ENCODE measurements around the gene SNX9.

SNX9 gene

GRCh38 chr6:157804448-157805327 lies 18.4 kb upstream of the SNX9 start:
- no peak for DNase-seq

DNA sequence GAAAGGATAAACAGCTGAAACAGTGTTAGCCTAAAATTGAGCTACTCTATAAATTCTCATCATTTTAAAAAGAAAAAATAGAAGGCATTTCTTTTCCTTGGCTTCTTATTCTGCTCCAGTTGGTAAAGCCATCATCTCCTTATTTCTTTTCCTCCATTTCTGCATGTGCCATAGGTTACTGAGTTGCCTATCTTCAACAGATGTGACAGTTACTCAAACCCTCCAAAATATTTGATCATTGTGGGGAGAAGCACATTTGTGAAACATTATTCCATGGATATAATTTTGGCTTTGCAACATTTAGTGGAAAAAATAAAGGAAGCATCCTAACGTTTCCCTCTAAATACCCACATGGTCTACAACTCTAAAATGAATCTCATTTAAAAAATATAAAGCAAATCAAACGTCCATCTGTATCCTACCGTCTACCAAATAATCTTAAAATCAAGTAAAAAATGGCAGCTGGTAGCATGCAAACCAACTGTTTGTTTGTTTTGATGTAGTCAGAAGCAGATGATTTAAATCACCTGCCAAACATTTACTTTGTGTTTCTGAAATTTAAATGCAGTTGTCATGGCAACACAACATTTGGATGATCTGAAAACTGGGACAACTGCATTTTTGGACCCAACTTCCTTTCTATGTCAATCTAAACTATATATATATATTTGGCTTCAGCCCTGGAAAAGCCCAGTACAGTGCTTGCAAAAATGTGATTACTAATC lies 16.8 kb upstream of the SNX9 start:
- DNase-seq, result no peak

- no peak for DNase-seq
Measured at GRCh38 chr6:157806856-157807215, 16.2 kb upstream of the SNX9 start.

DNA sequence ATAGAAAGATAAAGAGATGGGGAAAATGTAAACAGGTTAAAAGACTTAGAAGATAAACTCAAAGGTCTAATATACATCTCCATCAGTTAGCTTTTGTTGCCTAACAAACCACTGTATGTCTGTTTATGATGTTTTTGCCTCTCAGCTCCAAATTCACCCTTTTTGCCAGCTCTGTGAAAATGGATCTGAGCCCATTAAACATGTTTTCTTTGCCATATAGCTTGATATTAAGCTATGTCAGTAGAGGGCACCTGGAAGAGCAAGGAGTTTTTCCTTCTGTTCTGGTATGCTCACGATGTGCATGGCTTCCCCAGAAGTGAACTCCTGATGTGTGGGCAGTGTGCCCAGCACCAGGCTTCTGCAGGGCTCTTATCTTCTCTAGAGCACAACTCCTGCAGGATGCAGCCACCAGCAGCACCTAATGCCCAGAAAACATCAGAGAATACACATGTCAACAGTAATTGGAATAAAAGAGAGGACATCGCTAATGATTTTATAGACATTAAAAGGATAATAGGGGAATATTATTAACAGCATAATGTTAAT lies 14.6 kb upstream of the SNX9 start:
- no peak for DNase-seq

GRCh38 chr6:157809613-157810012 lies 13.4 kb upstream of the SNX9 start:
- no peak for DNase-seq

DNA sequence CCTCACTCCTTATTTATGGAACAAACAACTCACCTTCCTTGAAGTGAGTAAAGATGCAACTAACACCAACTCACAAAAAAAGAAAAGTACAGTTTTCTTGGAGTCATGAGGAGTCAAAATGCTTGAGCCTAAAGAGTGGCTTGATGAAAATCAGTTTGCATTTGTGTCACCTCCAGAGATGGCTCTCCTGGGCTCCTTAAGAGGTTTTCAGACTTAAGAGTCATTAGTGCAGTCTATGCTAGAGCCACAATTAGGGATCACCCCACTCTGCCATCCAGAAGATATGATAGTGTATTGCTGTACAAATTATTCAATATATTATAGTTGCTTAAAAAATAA lies 11.9 kb upstream of the SNX9 start:
- DNase-seq, result no peak

GRCh38 chr6:157811476-157812173 lies 11.4 kb upstream of the SNX9 start:
- DNase-seq, result no peak

GRCh38 chr6:157812425-157813171 lies 10.4 kb upstream of the SNX9 start:
- DNase-seq, result no peak

- no peak for DNase-seq
Measured at GRCh38 chr6:157813191-157813590, 9.9 kb upstream of the SNX9 start.

GRCh38 chr6:157813750-157814455 lies 9.1 kb upstream of the SNX9 start:
- DNase-seq, result no peak

DNA sequence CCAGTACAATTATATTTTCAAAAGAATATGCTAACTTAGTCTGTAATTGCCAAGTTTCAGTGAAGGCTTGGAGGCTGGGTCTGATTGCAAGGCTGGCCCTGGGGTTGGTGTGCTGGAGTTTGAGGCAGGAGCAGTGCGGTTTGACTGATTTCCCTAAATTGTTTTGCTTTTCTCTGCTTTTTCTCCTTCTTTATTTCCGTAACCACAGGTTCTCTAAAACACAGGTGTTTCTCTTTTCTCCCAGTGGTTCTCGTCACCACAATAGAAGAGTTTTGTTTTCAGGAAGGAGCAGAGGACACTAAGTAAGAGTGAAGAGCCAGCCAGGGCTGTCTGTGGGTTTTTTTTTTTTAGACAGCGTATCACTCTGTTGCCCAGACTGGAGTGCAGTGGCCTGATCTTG lies 8.2 kb upstream of the SNX9 start:
- DNase-seq, result no peak

- DNase-seq, result no peak
Measured at GRCh38 chr6:157821342-157822033, 1.6 kb upstream of the SNX9 start.

- no peak for DNase-seq
Measured at GRCh38 chr6:157822245-157823000, 623 bp upstream of the SNX9 start.

- DNase-seq, result no peak
Measured at GRCh38 chr6:157823528-157824370, 703 bp downstream of the SNX9 start.

DNA sequence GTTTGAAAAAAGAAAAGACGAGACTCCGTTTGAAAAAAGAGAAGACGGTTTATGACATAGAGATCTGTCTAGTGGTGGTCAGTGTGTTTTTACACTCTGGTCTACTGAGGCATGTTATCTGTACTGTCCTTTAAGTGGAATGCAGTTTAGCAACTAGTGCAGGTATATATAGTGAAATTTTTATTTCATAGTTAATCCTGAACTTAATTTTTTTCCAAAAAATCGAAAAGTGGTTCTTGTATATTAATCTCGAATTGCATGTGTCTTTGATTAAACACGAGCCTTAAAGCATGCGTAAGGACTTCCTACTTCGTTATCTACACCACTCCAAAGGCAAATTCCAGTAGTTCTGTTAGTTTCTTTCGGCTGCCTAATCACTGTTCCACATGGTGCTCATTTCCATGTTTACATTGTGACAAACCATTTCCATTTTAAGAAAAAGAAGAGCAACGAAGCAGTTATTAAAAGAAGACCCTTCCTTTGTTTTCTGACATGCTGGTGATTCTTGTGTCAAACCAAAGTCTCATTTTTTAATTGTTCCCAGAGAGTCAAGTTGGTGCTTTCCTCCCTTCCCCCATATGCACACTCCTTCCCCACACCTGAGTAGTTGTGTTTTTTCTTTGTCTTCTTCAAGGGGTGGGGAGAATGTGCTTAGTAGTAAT lies 2.3 kb downstream of the SNX9 start:
- DNase-seq, result no peak

DNA sequence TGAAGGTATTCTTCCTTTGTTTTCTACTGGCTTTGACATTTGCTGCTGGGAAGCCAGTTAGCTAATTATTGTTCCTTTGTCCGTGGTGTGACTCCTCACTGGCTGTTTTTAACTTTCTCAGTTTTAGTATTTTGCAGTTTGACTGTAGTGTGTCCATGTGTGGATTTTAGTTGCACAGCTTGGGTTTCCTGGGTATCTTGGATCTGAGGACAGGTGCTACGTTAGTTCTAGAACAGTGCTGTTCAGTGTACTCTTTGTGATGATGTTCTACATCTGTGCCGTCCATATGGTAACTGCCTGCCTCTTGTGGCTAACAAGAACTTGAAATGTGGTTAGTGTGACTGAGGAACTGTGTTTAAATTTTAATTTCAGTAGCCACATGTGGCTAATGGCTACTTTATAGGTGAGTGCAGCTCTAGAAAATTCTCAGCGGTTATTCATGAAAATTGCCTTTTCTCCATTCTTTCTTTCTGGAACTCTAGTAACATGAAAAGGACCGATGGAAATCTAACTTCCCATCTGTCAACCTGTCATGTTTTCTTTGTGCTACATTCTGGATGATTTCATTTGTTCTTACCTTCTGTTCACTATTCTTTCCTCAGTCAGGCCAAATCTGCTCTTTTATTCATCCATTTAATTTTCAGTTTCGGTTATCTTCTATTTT lies 7.4 kb downstream of the SNX9 start:
- no peak for DNase-seq

DNA sequence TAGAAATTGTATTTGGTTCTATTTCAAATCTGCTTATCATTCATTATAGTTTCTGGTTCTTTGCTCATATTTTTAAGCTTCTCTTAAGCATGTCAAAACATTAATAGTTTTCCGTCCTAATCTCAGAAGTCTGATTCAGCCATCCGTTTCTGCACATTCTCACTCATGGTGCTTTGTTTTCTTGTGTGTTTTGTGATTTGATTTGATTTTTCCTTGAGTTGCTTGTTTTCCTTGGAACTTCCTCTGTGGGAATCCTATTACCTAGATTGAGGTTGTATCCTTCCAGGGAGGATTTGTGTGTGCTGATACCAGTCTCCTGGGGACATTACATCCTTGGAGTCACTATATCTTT lies 7.9 kb downstream of the SNX9 start:
- DNase-seq, result no peak

DNA sequence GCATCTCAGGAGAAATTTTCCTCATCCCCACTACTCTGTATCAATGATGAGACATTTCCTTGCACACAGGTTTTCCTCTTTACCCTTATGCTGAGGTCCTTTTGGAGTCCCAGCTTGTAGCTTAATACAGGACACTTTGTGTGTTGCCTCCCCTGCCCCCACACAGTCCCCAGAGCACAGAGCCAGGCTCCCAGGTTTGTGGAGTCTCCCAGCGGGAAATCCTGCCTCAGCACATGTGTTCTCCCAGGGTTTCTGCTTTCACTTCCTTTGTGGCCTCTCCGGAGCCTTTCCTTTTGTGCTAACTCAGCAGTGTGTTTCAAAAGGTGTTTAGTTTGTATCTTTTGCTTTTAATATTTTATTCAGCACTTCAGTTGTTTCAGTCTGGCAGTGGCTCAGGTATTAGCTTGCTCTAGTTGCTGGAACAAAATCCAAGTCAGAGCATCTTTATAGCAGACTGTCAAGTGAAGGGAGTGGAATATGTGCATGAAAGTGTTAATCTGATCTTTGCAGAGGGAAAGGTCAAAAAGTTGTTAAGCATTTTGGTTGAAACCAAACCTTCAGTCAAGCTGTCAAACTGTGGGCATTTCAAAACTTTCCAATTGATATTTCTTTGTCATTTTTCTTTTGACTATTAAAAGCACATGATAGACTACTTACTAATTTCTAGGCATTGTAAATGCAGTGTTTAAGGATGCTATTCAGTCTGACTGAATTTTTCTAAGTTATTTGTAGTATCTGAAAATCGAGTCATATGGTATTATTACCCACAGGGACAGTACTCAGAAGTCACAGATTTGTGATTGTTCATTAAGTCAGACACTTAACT lies 8.6 kb downstream of the SNX9 start:
- DNase-seq, result no peak

Measured in DMS153 (cell line).